ENCODE measurements around the gene MRPL40.

Gene MRPL40

DNA sequence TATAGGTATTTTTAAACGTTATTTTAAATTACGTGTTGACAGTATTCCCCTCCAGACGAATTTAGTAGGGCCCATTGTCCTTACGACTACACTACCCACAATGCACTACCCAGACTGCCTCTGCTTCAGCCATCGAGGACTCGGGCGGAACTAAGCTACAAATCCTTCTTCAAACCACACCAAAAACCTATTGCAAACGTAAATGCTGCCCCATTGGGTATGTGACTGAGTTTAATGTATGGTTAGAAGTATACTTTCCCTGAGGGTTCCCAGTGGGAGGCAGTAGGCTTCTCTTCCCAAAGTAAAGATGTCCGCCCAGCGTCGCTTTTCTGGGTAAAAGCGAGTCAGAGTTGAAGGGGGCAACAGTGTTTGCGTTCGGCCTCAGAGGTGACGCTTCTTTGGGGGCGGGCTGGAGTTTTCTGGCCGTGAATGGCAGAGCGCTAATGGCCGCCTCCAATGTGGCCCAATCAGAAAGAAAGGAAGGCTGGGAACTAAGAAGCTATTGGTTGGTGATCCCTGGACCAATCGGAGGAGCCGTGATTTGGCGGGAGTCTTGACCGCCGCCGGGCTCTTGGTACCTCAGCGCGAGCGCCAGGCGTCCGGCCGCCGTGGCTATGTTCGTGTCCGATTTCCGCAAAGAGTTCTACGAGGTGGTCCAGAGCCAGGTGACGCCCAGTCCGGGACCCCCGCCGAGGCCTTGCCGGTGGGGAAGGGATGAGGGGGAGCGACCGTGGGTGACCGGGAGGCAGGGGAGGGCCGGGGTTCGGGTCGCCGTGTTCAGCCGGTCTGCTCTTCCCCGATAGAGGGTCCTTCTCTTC is 47.2 kb downstream of the MRPL40 start, which contains the start of gene CDC45 (continued):
- TF ChIP-seq ZNF16 (tag by site-specific recombination; IDR thresholded peaks at IDR 0.05; ENCODE audit: low read depth) (no peak), GFI1B (tag by site-specific recombination; IDR thresholded peaks at IDR 0.05) (no peak), ZNF354C (tag by site-specific recombination; IDR thresholded peaks at IDR 0.05; ENCODE audit: borderline replicate concordance, low read depth) (no peak), SCRT2 (tag by site-specific recombination; IDR thresholded peaks at IDR 0.05) (peak; percentile 90), ZNF843 (tag by site-specific recombination; IDR thresholded peaks at IDR 0.05) (no peak), ZNF560 (tag by site-specific recombination; IDR thresholded peaks at IDR 0.05; ENCODE audit: borderline replicate concordance) (no peak), ZNF514 (tag by site-specific recombination; IDR thresholded peaks at IDR 0.05) (no peak), ZNF157 (tag by site-specific recombination; IDR thresholded peaks at IDR 0.05) (no peak), ZIC2 (tag by site-specific recombination; IDR thresholded peaks at IDR 0.05) (peak; percentile 15; the same call in 1 of the 2 replicates), ZNF558 (tag by site-specific recombination; IDR thresholded peaks at IDR 0.05) (peak; percentile 37; the same call in 1 of the 2 replicates), ZNF292 (tag by site-specific recombination; IDR thresholded peaks at IDR 0.05; ENCODE audit: borderline replicate concordance, low read depth) (no peak), ZFP69B (tag by site-specific recombination; IDR thresholded peaks at IDR 0.05) (0 out of 2 replicates have a peak, but pooled peaks have one; percentile 26), ZNF248 (tag by site-specific recombination; IDR thresholded peaks at IDR 0.05) (no peak), ZNF174 (tag by site-specific recombination; IDR thresholded peaks at IDR 0.05) (no peak), ZNF19 (tag by site-specific recombination; IDR thresholded peaks at IDR 0.05; ENCODE audit: low read depth) (no peak)
- TF ChIP-seq, protein P1, sequence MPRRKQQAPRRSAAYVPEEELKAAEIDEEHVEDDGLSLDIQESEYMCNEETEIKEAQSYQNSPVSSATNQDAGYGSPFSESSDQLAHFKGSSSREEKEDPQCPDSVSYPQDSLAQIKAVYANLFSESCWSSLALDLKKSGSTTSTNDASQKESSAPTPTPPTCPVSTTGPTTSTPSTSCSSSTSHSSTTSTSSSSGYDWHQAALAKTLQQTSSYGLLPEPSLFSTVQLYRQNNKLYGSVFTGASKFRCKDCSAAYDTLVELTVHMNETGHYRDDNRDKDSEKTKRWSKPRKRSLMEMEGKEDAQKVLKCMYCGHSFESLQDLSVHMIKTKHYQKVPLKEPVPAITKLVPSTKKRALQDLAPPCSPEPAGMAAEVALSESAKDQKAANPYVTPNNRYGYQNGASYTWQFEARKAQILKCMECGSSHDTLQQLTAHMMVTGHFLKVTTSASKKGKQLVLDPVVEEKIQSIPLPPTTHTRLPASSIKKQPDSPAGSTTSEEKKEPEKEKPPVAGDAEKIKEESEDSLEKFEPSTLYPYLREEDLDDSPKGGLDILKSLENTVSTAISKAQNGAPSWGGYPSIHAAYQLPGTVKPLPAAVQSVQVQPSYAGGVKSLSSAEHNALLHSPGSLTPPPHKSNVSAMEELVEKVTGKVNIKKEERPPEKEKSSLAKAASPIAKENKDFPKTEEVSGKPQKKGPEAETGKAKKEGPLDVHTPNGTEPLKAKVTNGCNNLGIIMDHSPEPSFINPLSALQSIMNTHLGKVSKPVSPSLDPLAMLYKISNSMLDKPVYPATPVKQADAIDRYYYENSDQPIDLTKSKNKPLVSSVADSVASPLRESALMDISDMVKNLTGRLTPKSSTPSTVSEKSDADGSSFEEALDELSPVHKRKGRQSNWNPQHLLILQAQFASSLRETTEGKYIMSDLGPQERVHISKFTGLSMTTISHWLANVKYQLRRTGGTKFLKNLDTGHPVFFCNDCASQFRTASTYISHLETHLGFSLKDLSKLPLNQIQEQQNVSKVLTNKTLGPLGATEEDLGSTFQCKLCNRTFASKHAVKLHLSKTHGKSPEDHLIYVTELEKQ (tag by site-specific recombination; IDR thresholded peaks at IDR 0.05; ENCODE audit: borderline replicate concordance), result no peak
- TF ChIP-seq, protein P2, sequence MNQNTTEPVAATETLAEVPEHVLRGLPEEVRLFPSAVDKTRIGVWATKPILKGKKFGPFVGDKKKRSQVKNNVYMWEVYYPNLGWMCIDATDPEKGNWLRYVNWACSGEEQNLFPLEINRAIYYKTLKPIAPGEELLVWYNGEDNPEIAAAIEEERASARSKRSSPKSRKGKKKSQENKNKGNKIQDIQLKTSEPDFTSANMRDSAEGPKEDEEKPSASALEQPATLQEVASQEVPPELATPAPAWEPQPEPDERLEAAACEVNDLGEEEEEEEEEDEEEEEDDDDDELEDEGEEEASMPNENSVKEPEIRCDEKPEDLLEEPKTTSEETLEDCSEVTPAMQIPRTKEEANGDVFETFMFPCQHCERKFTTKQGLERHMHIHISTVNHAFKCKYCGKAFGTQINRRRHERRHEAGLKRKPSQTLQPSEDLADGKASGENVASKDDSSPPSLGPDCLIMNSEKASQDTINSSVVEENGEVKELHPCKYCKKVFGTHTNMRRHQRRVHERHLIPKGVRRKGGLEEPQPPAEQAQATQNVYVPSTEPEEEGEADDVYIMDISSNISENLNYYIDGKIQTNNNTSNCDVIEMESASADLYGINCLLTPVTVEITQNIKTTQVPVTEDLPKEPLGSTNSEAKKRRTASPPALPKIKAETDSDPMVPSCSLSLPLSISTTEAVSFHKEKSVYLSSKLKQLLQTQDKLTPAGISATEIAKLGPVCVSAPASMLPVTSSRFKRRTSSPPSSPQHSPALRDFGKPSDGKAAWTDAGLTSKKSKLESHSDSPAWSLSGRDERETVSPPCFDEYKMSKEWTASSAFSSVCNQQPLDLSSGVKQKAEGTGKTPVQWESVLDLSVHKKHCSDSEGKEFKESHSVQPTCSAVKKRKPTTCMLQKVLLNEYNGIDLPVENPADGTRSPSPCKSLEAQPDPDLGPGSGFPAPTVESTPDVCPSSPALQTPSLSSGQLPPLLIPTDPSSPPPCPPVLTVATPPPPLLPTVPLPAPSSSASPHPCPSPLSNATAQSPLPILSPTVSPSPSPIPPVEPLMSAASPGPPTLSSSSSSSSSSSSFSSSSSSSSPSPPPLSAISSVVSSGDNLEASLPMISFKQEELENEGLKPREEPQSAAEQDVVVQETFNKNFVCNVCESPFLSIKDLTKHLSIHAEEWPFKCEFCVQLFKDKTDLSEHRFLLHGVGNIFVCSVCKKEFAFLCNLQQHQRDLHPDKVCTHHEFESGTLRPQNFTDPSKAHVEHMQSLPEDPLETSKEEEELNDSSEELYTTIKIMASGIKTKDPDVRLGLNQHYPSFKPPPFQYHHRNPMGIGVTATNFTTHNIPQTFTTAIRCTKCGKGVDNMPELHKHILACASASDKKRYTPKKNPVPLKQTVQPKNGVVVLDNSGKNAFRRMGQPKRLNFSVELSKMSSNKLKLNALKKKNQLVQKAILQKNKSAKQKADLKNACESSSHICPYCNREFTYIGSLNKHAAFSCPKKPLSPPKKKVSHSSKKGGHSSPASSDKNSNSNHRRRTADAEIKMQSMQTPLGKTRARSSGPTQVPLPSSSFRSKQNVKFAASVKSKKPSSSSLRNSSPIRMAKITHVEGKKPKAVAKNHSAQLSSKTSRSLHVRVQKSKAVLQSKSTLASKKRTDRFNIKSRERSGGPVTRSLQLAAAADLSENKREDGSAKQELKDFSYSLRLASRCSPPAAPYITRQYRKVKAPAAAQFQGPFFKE (tag by site-specific recombination; IDR thresholded peaks at IDR 0.05; ENCODE audit: borderline replicate concordance), result no peak
- TF ChIP-seq, protein P3, sequence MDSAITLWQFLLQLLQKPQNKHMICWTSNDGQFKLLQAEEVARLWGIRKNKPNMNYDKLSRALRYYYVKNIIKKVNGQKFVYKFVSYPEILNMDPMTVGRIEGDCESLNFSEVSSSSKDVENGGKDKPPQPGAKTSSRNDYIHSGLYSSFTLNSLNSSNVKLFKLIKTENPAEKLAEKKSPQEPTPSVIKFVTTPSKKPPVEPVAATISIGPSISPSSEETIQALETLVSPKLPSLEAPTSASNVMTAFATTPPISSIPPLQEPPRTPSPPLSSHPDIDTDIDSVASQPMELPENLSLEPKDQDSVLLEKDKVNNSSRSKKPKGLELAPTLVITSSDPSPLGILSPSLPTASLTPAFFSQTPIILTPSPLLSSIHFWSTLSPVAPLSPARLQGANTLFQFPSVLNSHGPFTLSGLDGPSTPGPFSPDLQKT (IDR thresholded peaks at IDR 0.05; ENCODE audit: borderline replicate concordance, low read depth, low read length), result no peak; the same call in 1 of the 2 replicates
- TF ChIP-seq, protein P4, sequence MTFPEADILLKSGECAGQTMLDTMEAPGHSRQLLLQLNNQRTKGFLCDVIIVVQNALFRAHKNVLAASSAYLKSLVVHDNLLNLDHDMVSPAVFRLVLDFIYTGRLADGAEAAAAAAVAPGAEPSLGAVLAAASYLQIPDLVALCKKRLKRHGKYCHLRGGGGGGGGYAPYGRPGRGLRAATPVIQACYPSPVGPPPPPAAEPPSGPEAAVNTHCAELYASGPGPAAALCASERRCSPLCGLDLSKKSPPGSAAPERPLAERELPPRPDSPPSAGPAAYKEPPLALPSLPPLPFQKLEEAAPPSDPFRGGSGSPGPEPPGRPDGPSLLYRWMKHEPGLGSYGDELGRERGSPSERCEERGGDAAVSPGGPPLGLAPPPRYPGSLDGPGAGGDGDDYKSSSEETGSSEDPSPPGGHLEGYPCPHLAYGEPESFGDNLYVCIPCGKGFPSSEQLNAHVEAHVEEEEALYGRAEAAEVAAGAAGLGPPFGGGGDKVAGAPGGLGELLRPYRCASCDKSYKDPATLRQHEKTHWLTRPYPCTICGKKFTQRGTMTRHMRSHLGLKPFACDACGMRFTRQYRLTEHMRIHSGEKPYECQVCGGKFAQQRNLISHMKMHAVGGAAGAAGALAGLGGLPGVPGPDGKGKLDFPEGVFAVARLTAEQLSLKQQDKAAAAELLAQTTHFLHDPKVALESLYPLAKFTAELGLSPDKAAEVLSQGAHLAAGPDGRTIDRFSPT (tag by site-specific recombination; IDR thresholded peaks at IDR 0.05), result no peak
- TF ChIP-seq, protein P5, sequence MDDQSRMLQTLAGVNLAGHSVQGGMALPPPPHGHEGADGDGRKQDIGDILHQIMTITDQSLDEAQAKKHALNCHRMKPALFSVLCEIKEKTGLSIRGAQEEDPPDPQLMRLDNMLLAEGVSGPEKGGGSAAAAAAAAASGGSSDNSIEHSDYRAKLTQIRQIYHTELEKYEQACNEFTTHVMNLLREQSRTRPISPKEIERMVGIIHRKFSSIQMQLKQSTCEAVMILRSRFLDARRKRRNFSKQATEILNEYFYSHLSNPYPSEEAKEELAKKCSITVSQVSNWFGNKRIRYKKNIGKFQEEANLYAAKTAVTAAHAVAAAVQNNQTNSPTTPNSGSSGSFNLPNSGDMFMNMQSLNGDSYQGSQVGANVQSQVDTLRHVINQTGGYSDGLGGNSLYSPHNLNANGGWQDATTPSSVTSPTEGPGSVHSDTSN (CRISPR knock-in tag; IDR thresholded peaks at IDR 0.05), result no peak
- TF ChIP-seq, protein P6, sequence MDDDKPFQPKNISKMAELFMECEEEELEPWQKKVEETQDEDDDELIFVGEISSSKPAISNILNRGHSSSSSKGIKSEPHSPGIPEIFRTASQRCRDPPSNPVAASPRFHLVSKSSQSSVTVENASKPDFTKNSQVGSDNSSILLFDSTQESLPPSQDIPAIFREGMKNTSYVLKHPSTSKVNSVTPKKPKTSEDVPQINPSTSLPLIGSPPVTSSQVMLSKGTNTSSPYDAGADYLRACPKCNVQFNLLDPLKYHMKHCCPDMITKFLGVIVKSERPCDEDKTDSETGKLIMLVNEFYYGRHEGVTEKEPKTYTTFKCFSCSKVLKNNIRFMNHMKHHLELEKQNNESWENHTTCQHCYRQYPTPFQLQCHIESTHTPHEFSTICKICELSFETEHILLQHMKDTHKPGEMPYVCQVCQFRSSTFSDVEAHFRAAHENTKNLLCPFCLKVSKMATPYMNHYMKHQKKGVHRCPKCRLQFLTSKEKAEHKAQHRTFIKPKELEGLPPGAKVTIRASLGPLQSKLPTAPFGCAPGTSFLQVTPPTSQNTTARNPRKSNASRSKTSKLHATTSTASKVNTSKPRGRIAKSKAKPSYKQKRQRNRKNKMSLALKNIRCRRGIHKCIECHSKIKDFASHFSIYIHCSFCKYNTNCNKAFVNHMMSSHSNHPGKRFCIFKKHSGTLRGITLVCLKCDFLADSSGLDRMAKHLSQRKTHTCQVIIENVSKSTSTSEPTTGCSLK (tag by site-specific recombination; IDR thresholded peaks at IDR 0.05), result no peak
